Measurements from ENCODE around the gene MRPL16.

The MRPL16 gene

DNA sequence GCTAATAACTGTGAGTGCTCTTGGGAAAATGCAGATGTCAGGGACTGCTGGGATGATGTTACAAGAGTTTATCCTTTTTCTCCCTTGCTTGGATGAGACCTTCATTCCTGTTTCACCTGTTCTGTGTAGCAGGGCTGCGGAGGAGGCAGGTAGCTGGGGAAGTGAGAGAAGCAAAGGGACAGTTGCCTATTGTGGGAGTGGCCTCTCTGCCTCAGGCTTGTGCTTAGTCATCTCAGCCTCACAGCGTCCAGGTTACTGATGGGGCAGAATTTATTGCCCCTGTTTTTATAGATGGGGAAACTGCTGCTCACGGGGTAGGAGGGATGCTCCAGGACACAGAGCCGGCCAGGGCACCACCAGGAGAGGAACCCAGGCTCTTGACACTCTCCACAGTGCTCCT is 53.7 kb downstream of the MRPL16 start:
- peaks cover 63% of the 10 kb centered on the region for H3K36me3 Mint-ChIP-seq (ENCODE audit: low read depth)
- peaks cover 73% of the 10 kb centered on the region for H3K4me1 Mint-ChIP-seq (ENCODE audit: low read depth)
- H3K9me3 Mint-ChIP-seq, result no peaks in the 10 kb centered on the region
- no peaks in the 10 kb centered on the region for H3K27me3 Mint-ChIP-seq
- intact Hi-C loops (cut with micrococcal nuclease), result no loop called here
- peak overlapping the region; percentile 86 for H3K4me3 Mint-ChIP-seq
- peak overlapping the region; percentile 86 for H3K27ac Mint-ChIP-seq

- H3K27me3 Mint-ChIP-seq, result no peaks in the 10 kb centered on the region
- peak overlapping the region; percentile 86 for H3K27ac Mint-ChIP-seq
- intact Hi-C loops (cut with micrococcal nuclease), result no loop called here
- no peaks in the 10 kb centered on the region for H3K9me3 Mint-ChIP-seq
- peaks cover 59% of the 10 kb centered on the region for H3K36me3 Mint-ChIP-seq (ENCODE audit: low read depth)
- peak overlapping the region; percentile 86 for H3K4me3 Mint-ChIP-seq
- H3K4me1 Mint-ChIP-seq (ENCODE audit: low read depth), result peaks cover 70% of the 10 kb centered on the region
Observed at GRCh38 chr11:59756558-59756840, 54.1 kb downstream of the MRPL16 start.
